Measurements from ENCODE around the gene SAE1.

- TF ChIP-seq EZH2 (IDR thresholded peaks at IDR 0.05; ENCODE audit: insufficient read depth, poor library complexity, severe bottlenecking) (no peak), EZH2phosphoT487 (IDR thresholded peaks at IDR 0.05; ENCODE audit: insufficient read depth, low read depth) (no peak)
These were observed 1.1 kb upstream of the SAE1 start for GRCh38 chr19:47129579-47129978.
